ENCODE measurements around the gene TAF1B.
"Not testable (repeated sequence)": the region's sequence is repeated elsewhere in the genome, so short reads cannot be mapped to it uniquely, and the experiment has no call there.

Gene TAF1B

GRCh38 chr2:9885036-9885684 is 41.9 kb downstream of the TAF1B start:
- DNase-seq = no peak

DNA sequence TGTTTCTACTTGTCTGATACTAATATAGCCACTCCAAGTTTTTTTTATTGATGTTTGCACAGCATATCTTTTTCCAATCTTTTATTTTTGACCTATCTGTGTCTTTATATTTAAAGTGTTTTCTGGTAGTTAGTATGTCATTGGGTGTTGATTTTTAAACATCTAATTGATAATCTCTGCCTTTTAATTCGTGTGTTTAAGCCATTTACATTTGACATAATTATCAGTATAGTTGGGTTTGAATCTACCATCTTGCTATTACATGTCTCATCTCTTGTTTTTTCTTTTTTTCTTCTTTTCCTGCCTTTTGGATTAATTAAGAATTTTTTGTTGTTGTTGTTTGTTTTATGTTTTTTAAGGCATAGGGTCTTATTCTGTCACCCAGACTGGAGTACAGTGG is 44.2 kb downstream of the TAF1B start:
- no peak for DNase-seq

DNA sequence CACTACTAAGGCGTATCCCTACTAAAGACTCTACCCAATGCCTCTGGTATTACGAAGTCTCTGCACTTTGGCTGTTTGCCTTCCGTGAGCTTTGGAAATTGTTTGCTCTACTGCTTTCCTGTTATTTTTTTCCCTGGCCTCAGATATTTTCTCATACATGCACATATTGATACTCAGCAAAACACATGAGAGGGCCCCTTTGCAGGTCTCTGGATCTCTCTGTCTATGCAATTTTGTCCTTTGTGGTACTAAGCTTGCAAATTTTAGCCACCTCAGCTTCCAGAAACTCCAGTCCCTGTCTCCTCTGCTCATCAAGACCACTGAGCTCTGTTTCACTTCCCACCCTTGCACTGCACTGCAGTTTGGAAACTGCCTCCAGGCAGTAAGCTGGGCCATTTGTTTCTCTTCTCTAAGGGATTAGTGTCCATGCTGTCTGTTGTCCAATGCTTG is 46.6 kb downstream of the TAF1B start:
- DNase-seq = no peak

GRCh38 chr2:9892236-9892635 is 49.0 kb downstream of the TAF1B start:
- DNase-seq = no peak

DNA sequence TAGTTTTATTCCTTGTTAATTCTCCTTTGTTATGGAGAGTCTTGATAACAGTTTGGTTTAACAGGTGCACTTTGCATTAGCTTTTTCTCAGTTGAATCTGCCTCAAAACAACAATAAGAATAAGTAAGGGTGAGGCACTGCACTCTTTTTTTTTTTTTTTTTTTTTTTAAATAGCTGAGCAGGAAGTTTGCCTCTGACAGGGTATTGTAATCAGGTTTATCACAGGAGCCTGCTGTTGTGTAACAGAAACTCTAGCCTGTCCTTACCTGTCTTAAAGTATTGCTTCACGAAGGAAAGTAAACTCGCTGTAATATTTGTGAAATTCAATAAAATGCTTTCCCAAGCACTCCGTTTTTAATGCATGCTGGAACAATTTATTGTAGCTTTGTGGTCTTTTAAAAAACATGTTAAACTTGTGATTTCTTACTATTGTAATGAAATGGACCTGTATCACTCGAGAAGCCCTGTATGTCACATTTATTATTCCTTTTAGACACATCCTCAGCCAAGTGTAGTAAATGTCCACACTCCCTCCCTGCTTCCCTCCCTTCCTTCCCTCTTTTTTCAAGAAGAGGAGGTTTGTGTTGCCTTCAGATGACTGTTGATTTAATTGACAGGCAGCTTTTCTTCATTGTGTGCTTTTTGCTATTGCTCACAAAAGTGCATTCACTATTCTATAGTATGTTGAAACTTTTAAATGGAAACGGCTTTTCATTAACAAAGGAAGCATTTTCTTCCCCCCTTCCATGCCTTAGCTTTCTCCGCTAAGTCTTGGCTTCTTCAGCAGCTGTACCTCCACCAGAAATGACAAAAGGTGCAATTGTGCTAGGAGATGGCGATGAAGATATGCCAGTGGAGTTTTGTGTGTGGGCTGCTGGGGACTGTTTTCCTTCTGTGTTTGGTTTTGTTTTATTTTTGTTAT is 52.7 kb downstream of the TAF1B start:
- DNase-seq = no peak

- DNase-seq = no peak
These were observed 54.1 kb downstream of the TAF1B start for GRCh38 chr2:9897331-9897737.

- DNase-seq = no peak
These were observed 54.6 kb downstream of the TAF1B start for GRCh38 chr2:9897846-9898245.

- DNase-seq = no peak
These were observed 62.1 kb downstream of the TAF1B start for GRCh38 chr2:9905413-9905812.

DNA sequence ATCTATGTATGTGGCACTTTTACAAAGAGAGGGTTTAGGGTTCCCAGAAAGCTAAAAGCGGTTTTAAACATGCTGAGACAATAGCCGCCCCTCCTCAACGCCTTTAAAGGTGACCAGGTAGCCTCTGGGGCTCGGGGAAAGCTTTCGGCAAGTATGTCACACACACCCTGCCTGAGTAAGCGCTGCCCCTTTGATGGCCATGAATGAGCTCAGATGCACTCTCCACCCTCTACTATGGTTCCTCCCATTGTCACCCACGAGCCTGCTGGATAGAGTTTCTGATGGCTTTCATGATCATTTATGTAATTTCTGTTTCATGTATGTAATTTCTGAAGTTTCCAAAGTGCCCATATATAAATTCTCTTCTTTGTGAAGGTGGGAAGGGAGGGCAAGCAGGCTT is 64.1 kb downstream of the TAF1B start:
- DNase-seq = no peak

GRCh38 chr2:9908639-9909038 is 65.4 kb downstream of the TAF1B start:
- no peak for DNase-seq

- no peak for DNase-seq
These were observed 65.8 kb downstream of the TAF1B start for GRCh38 chr2:9909106-9909505.

DNA sequence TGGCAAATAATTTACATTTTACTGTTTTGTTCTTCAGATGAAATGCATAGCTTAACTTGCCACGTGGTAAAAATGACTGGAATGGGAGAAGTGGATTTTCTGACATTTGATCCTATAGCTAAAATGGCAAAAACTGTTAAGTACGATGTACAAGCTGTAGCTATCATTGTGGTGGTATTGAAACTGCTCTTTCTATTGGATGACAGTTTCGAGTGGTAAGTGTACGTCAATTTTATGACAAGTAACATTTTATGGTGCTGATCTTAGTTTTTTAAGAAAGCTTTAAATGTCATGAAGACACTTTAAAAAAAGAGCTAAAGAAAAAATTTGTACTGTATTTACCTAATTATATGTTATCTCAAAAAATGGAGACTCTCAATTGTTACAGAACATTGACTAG is 67.4 kb downstream of the TAF1B start:
- DNase-seq = no peak

DNA sequence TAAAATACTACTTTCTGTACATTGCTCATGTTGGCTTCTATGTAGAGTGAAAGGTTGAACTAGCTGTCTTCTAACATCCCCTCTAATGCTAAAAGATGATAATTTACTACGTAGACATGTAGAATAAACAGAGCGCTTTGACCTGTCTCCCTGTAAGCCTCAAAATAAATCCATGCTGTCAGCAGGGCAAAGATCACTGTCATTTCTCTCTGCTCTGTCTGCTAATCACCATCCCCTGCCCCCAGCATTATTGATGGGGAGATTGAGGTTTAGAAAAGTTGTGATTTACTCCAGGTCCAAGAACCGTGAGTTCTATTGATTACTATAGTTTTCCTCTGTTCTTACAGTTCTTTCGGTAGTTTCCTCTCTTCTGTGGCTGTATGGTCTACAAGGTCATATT is 69.2 kb downstream of the TAF1B start:
- no peak for DNase-seq

- peak; percentile 15 for DNase-seq
These were observed 71.3 kb downstream of the TAF1B start for GRCh38 chr2:9914384-9915065.

- DNase-seq = no peak
These were observed 75.0 kb downstream of the TAF1B start for GRCh38 chr2:9918275-9918674.

DNA sequence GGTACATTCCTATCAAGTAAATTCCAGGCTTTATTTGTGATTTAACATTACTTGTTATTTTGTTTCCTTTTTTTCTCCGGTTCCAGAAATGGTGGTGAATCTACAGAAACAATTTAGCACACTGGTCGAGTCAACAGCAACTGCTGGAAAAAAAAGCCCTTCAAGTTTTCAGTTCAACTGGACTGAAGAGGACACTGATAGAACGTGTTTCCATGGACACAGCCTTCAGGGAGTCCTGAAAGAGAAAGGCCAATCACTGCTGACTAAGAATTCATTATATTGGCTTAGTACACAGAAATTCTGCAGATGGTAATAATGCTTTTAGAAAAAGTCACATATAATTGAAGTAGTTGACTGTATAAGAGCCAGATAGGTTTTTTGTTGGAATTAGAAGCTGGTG is 76.2 kb downstream of the TAF1B start:
- no peak for DNase-seq

GRCh38 chr2:9927020-9927419 is 83.7 kb downstream of the TAF1B start:
- not testable (repeated sequence) for DNase-seq

DNA sequence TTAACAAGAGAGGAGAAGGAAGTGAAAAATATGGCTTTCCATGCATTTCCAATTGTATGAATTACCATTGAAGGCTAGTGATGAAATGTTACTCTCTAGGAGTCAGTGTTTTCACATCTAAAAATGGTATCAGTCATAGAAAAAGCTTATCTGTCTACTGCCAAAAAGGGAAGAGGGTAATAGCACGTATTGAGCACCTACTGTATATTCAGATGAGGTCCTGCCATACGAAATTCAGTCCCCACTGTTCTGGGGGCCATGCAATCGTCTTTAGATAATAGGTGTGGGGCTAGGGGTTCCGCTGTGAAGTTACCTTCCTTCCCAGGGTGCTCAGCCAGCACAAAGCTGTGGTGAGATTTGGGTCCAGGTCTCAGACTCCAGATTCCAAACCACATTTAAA is 94.0 kb downstream of the TAF1B start:
- DNase-seq = no peak

DNA sequence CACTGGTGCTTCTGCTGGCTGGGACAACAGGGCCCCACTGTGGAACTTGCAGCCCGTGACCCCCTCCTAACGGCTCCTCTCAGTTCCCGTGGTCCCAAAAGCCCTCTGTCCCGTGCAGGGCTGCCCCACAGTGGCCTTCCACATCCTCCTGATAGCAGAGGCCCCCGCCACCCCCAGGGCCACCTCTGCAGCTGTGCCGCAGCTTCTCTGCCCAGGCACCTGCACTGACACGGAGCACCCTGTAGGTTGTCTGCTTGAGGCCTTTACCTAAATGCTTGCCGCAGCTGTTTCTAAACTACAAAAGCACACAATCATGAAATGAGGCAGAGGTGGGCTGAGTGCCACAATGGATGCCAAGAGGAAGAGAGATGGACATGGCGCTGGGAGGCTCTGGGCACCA is 94.7 kb downstream of the TAF1B start:
- no peak for DNase-seq

GRCh38 chr2:9939587-9940485 is 96.6 kb downstream of the TAF1B start:
- DNase-seq = no peak

DNA sequence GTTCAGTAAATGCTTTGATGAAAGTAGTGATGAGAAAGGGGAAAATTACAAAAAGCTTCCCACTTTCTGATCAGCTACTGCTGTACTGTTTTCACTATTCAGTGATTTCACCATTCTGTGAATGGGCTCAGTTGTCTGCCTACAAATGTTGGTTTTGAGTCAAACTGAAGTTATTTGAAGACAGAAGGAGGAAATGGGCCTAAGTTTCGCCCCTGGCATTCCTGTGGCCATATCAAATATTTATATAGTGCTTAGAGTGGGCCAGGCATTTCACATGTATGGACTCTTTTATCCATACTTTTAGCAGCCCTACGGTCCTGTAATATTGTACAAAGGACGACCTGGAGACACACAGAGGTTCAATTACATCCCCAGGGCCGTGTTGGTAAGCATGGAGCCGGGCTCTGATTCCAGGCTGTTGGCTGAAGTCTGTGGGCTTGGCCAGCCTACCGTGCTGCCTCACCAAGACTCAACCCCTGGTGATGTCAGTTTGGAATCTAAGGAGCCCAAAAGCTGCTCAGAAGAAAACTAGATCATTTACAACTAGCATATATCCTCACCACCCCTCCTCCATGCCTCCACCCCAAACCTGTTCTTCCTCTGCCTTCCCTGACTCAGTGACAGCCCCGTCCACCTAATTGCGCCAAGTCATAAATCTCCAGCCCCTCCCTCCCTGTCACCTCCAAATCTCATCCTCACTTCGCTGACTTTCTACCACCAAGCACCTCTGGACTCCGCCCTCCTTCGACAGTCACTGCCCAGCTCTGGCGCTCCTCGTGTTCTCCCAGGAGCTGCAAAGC is 98.1 kb downstream of the TAF1B start:
- no peak for DNase-seq

DNA sequence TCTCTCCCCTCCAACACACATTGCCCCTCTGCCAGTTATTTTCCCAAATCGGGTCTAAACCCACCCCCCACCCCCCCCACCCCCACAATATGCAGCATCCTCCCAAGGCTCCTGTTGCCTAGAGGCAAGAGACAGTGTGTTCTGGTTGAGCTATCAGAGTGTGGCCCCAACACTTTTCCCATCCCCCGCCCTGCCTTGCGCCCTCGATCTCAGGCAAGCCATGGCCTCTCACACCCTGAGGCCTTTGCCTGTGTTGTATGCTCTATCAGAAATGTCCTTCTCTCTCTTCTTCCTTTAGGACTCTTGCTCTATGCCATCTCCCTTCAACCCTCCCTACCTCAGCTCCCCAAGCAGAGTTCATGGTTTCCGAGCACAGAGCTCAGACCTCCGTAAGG is 98.7 kb downstream of the TAF1B start:
- no peak for DNase-seq
